ENCODE data around the gene ARFIP1.

Gene ARFIP1

GRCh38 chr4:152954741-152955140 lies 175.0 kb downstream of the ARFIP1 start:
- FAIRE-seq (no peak), DNase-seq (ENCODE audit: extremely low spot score, insufficient read length, low read depth) (no peak)

GRCh38 chr4:152956147-152956546 lies 176.4 kb downstream of the ARFIP1 start:
- DNase-seq (ENCODE audit: extremely low spot score, insufficient read length, low read depth), result no peak
- FAIRE-seq, result no peak

- DNase-seq (ENCODE audit: extremely low spot score, insufficient read length, low read depth) (no peak), FAIRE-seq (no peak)
Measured at GRCh38 chr4:152956650-152957436, 177.1 kb downstream of the ARFIP1 start.

- DNase-seq (ENCODE audit: extremely low spot score, insufficient read length, low read depth) (no peak), FAIRE-seq (no peak)
Measured at GRCh38 chr4:152957437-152958171, 177.8 kb downstream of the ARFIP1 start.

- no peak for DNase-seq (ENCODE audit: extremely low spot score, insufficient read length, low read depth)
- FAIRE-seq, result no peak
Measured at GRCh38 chr4:152959080-152959479, 179.3 kb downstream of the ARFIP1 start.

- DNase-seq (ENCODE audit: extremely low spot score, insufficient read length, low read depth) (no peak), FAIRE-seq (no peak)
Measured at GRCh38 chr4:152960082-152960481, 180.3 kb downstream of the ARFIP1 start.

GRCh38 chr4:152961014-152961772 lies 181.4 kb downstream of the ARFIP1 start:
- FAIRE-seq (no peak), DNase-seq (ENCODE audit: extremely low spot score, insufficient read length, low read depth) (no peak)

GRCh38 chr4:152961773-152962115 lies 182.0 kb downstream of the ARFIP1 start:
- FAIRE-seq, result no peak
- no peak for DNase-seq (ENCODE audit: extremely low spot score, insufficient read length, low read depth)

Data from GM18507 (cell line).